Activated T-helper 17 cell treated with anti-CD3 and anti-CD28 coated beads, Interleukin-2, amount 50 U/mL, for 72 hours (primary cell): Measurements from ENCODE around the gene LRG1. TPM values are rescaled to one million over a fixed set of nuclear protein-coding genes. Genes with fewer than 3 reads are reported as not detected.
"Not testable (repeated sequence)": the region's sequence is repeated elsewhere in the genome, so short reads cannot be mapped to it uniquely, and the experiment has no call there.

Source experiments
- ATAC-seq: fragments of 150-1000 bp; cut with Tn5 transposase; replicated peaks from 2 replicates; pipeline ENCODE4 v1.10.0; 2021; ENCODE audit warnings: mild to moderate bottlenecking, moderate library complexity
- H3K27ac Mint-ChIP-seq: one replicate; pipeline ENCODE4 v1.8.0; 2022; ENCODE audit warnings: mixed read lengths
- H3K27me3 Mint-ChIP-seq: one replicate; pipeline ENCODE4 v1.8.0; 2022; ENCODE audit warnings: mixed read lengths
- H3K36me3 Mint-ChIP-seq: one replicate; pipeline ENCODE4 v1.8.0; 2022; ENCODE audit warnings: low read depth, mild to moderate bottlenecking, mixed read lengths
- H3K4me1 Mint-ChIP-seq: one replicate; pipeline ENCODE4 v1.8.0; 2022; ENCODE audit warnings: mixed read lengths
- H3K4me3 Mint-ChIP-seq: one replicate; pipeline ENCODE4 v1.8.0; 2022; ENCODE audit warnings: mild to moderate bottlenecking, mixed read lengths
- H3K9me3 Mint-ChIP-seq: one replicate; pipeline ENCODE4 v1.8.0; 2022; ENCODE audit warnings: mixed read lengths
- total RNA-seq, 2 donors: library from RNA; stranded (reverse); gene quantifications; one replicate each; pipeline ENCODE4 v1.2.3, GENCODE V29; 2022

Gene LRG1
- total RNA-seq, 2 donors from 2014 or later: 0.53 to 0.93 TPM

DNA sequence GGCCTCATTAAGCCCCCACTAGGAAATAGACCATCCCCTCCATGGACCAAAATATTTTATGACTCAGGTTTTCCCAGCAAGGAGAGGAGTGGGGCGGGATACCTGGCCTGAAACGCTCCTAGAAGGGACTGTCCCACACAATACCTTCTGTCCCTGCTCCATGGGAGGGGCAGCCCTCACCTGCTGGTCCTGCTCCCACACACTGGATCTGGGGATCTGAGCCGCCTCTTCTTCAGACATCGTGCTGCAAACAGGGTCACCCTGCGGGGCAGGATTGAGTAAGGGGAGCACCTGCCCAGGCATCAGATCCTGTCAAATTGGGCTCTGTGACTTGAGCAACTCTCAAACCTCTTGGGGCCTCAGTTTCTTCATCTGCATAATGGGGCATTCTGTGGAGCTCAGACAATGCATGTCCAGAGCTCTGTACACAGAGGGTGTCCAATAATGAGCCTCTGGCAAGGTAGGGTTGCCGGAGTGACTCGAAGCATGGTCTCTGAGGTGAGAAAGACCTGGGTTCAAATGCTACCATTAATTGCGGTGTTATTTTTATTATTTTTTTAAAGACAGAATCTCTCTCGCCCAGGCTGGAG, 5.9 kb downstream of the LRG1 start:
- peaks cover 12% of the 10 kb centered on the region for H3K27me3 Mint-ChIP-seq
- ATAC-seq: no peak
- H3K27ac Mint-ChIP-seq: no peak overlapping the region
- H3K36me3 Mint-ChIP-seq: no peaks in the 10 kb centered on the region
- no peaks in the 10 kb centered on the region for H3K9me3 Mint-ChIP-seq
- H3K4me3 Mint-ChIP-seq: no peak overlapping the region
- H3K4me1 Mint-ChIP-seq: no peaks in the 10 kb centered on the region

DNA sequence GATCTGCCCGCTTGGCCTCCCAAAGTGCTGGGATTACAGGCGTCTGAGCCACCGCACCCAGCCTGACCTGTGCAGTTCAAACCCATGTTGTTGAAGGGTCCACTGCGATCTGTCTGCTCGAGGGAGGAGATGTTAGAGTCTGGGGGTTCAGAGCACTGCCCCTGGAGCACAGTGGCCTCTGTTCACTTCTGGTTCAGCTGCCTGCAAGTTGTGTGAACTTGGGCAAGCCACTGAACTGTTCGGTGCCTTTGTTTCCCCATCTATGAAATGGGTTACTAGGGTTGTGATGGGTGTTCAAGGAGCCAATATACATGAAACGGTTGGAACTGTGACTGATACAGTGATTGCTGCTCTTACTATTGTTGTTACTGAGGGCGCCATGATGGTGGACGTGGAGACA, 6.5 kb downstream of the LRG1 start:
- H3K27me3 Mint-ChIP-seq: peaks cover 12% of the 10 kb centered on the region
- H3K4me1 Mint-ChIP-seq: no peaks in the 10 kb centered on the region
- H3K9me3 Mint-ChIP-seq: no peaks in the 10 kb centered on the region
- H3K27ac Mint-ChIP-seq: no peak overlapping the region
- no peak for ATAC-seq
- no peak overlapping the region for H3K4me3 Mint-ChIP-seq
- no peaks in the 10 kb centered on the region for H3K36me3 Mint-ChIP-seq

DNA sequence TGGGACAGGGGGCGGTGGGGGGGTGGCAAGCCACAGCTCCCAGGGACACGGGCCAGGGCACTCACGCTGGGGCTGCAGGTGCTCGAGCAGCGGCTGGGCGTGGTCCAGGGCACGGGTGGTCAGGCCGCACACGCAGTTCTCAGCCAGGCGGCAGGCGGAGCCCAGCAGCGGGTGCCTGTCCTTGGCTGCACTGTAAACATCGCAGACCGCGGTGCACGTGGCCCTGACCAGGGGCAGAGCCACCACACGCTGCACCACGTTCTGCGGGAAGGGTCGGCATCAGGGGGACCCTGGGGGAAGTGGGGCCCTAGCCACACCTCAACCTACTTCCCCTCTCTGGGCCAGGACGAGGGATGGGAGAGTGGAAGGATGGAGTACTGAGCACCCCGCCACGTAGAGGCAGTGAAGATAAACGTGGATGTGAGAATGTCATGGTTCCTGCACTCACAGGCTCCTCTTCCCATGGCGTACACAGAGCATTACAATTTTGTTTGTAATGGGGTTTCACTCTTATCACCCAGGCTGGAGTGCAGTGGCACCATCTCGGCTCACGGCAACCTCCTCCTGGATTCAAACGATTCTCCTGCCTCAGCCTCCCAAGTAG, 8.2 kb downstream of the LRG1 start:
- no peaks in the 10 kb centered on the region for H3K9me3 Mint-ChIP-seq
- ATAC-seq: no peak
- no peaks in the 10 kb centered on the region for H3K36me3 Mint-ChIP-seq
- peaks cover 12% of the 10 kb centered on the region for H3K27me3 Mint-ChIP-seq
- H3K4me3 Mint-ChIP-seq: no peak overlapping the region
- no peaks in the 10 kb centered on the region for H3K4me1 Mint-ChIP-seq
- no peak overlapping the region for H3K27ac Mint-ChIP-seq

DNA sequence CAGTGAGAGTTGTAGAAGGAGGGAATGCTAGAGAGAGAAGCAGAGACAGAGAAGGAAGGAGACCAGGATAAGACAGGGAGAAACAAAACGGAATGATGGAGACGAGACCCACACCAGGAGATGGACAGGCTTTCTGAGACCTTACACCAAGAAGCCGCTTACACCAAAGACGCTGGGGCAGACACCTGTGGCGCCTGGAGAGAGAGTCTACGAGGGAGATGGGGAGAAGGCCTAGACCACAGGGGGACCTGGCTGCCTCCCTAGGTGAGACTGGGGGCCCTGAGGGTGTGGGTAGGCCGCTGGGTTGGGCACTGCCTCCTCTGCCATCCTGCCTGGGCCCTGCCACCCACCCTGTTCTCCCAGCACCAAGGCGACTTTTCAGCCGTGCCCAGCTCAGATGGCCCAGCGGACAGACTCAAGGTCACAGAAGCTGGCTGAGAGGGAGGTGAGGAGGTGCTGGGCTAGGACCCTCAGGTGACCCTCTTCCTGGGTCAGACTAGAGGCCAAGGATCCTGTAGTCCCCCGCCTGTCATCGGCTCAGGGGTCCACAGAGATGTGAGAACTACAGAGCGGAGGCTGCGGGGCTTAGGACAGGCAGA, 9.8 kb downstream of the LRG1 start:
- H3K9me3 Mint-ChIP-seq: no peaks in the 10 kb centered on the region
- peaks cover 7% of the 10 kb centered on the region for H3K27me3 Mint-ChIP-seq
- ATAC-seq: no peak
- no peaks in the 10 kb centered on the region for H3K36me3 Mint-ChIP-seq
- no peak overlapping the region for H3K27ac Mint-ChIP-seq
- no peak overlapping the region for H3K4me3 Mint-ChIP-seq
- no peaks in the 10 kb centered on the region for H3K4me1 Mint-ChIP-seq

DNA sequence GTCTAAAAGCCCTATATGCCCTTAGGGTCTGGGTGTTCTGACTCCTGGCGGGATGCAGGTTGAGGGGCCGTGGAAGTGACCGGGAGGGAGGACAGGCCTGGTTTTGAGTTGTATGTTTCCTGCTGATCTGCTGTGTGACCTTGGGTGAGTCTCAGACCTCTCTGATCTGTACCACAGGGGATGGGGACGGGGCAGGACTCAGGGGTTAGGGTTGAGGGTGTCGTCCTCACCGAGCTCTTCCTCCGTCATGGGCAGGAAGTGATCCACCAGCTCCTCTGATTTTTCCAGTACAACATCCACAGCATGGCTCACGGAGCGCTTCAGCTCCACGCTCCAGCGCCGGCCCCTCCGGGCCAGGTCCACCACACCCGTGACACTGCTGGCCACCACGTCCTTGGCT, 11.0 kb downstream of the LRG1 start:
- no peak overlapping the region for H3K27ac Mint-ChIP-seq
- H3K36me3 Mint-ChIP-seq: no peaks in the 10 kb centered on the region
- ATAC-seq: no peak
- peaks cover 7% of the 10 kb centered on the region for H3K27me3 Mint-ChIP-seq
- H3K4me1 Mint-ChIP-seq: no peaks in the 10 kb centered on the region
- no peaks in the 10 kb centered on the region for H3K9me3 Mint-ChIP-seq
- no peak overlapping the region for H3K4me3 Mint-ChIP-seq

DNA sequence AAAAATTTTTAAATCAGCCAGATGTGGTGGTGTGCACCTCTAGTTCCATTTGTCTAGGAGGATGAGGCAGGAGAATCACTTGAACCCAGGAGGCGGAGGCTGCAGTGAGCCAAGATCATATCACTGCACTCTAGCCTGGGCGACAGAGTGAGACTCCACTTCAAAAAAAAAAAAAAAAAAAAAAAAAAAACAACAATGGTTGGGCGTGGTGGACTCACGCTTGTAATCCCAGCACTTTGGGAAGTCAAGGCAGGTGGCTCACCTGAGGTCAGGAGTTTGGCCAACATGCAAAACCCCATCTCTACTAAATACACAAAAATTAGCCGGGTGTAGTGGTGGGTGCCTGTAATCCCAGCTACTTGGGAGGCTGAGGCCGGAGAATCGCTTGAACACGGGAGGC, 12.5 kb downstream of the LRG1 start:
- not testable (repeated sequence) for H3K9me3 Mint-ChIP-seq, H3K4me3 Mint-ChIP-seq, H3K4me1 Mint-ChIP-seq, H3K27me3 Mint-ChIP-seq, H3K27ac Mint-ChIP-seq, H3K36me3 Mint-ChIP-seq, ATAC-seq

DNA sequence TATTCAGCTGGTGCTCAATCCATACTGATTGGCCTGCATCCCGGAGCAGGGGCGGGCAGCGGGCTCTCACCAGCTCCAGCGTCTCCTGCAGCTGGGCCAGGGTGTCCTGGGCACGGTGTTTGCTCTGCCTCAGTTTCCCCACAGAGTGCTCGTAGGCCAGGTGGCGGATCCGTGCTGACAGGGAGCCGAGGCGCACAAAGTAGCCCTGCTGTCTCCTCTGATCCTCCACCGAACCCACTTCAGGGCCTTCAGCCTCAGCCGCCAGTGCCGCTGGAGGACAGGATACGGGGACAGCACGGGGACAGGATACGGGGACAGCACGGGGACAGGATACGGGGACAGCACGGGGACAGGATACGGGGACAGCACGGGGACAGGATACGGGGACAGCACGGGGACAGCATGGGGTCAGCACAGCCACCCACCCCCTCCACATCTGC, 14.3 kb downstream of the LRG1 start:
- H3K4me1 Mint-ChIP-seq: no peaks in the 10 kb centered on the region

DNA sequence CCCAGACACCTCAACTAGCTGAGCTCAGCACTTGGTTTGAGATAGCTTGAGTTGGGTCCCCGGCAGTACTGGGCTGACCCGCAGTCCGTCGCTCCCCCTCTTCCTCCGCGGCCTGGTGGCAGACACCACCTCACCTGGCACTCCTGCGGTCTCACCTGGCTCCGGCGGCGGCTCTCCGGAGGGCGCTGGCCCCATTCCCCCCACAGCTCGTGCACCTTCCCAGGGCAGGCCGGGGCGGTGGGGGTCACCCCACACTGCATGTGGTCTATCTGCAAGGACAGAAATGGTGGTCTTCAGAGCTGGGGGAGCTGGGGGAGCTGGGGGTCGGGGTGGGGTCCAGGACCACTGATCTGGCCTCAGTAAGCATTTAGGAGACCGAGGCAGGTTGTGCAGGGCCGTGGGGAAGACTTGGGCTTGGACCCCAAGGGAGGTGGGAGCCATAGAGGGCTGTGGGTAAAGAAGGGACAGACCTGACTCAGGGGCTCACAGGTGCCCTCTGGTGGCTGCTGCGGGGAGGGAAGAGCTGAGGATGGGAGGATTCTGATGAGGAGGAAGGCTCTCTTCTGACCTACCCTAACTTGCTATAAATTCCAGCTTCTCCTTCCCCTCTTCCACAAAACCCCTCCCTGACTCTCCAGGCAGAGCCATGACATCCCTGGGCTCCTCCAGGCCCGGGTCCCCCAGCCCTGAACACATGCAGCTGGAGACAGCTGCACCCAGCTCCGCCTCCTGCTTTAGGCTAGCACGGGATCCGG, 14.9 kb downstream of the LRG1 start:
- Mint-ChIP-seq H3K27me3 (no peaks in the 10 kb centered on the region), H3K9me3 (no peaks in the 10 kb centered on the region), H3K27ac (no peak overlapping the region), H3K36me3 (no peaks in the 10 kb centered on the region), H3K4me3 (no peak overlapping the region), H3K4me1 (no peaks in the 10 kb centered on the region)
- peak; percentile 77 for ATAC-seq

More for the DNA sequence above, 14.3 kb downstream of the LRG1 start:
- Mint-ChIP-seq H3K36me3 (no peaks in the 10 kb centered on the region), H3K27me3 (peaks cover 3% of the 10 kb centered on the region), H3K4me3 (no peak overlapping the region), H3K9me3 (no peaks in the 10 kb centered on the region), H3K27ac (no peak overlapping the region)
- no peak for ATAC-seq

DNA sequence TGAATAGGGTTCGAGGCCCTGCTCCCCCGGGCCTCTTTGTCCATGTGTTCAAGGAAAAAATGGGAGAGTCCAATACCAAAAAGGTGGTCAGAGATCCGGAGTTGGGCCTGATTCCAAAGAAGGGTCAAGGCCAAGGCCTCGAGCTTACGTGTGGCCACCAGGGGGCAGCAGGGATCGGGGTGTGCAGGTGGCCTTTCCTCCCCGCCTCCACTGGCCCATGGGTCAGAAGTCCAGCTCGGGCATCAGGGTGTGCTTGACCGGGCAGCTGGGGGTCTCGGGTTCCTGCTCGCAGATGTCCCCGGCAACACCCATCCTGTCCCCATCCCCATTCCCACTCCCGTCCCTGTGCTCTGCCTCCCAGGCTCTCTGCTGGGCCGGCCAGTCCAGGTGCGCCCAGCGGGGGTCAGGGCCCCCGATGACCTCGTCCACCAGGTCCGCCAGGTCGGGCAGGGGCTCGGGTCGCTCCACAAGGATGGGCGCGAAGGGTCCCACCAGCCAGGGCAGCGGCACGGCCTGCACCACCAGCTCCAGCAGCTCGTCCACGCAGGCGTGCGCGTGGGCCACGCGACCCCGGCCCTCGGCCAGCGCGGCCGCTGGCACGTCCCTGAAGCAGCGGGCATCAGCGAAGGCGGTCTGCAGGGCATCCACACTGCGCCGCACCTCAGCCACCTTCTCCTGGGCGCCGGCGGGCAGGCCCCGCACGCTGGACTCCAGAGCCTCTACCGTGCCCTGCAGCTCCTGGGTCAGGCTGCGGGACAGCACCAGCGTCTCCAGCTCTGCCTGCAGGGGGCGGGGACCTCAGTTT, 16.3 kb downstream of the LRG1 start:
- Mint-ChIP-seq H3K4me3 (no peak overlapping the region), H3K27ac (no peak overlapping the region), H3K36me3 (no peaks in the 10 kb centered on the region), H3K9me3 (no peaks in the 10 kb centered on the region), H3K27me3 (peaks cover 3% of the 10 kb centered on the region), H3K4me1 (no peaks in the 10 kb centered on the region)
- ATAC-seq: no peak

DNA sequence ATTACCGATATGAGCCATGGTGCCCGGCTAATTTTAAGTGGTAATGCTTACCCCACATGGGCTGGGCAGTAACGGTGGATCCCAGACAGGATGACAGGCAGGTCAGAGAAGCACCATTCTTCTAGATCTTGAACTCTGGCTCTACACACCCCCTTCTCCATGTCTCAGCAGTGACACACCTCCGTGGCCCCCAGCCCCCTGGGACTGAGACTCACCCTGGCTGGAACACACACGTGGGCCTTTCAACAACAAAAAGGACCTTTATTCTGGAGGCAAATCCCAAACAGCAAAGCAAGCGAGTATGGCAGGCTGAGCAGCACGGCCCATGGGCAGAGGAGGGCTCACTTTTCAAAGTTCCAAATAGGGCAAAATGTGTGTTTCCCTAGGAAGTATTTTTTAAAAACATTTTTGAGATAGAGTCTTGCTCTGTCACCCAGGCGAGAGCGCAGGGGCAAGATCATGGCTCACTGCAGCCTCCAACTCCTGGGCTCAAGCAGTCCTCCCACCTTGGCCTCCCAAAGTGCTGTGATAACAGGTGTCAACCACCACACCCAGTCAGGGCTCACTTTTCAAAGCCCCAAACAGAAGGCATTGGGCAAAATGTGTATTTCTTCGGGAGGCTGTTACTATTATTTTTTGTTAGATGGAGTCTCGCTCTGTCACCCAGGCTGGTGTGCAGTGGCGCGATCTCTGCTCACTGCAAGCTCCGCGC, 17.4 kb downstream of the LRG1 start:
- H3K4me3 Mint-ChIP-seq: no peak overlapping the region
- H3K27ac Mint-ChIP-seq: no peak overlapping the region
- peaks cover 3% of the 10 kb centered on the region for H3K27me3 Mint-ChIP-seq
- no peaks in the 10 kb centered on the region for H3K36me3 Mint-ChIP-seq
- no peak for ATAC-seq
- H3K4me1 Mint-ChIP-seq: no peaks in the 10 kb centered on the region
- no peaks in the 10 kb centered on the region for H3K9me3 Mint-ChIP-seq

DNA sequence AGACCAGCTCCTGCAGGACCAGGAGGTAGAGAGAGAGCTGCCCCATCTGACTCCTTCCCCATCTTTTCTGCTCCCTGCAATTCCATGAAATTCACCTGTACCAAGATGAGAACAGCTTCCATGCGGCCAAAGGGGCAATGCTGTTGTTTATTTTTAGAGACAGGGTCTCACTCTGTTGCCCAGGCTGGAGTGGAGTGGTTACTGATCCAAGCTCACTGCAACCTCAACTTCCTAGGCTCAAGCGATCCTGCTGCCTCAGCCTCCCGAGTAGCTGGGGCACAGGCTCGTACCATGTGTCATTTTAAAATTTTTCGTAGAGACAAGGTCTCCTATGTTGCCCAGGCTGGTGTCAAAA, 18.0 kb downstream of the LRG1 start:
- Mint-ChIP-seq H3K4me1 (no peaks in the 10 kb centered on the region), H3K9me3 (no peaks in the 10 kb centered on the region), H3K27ac (no peak overlapping the region), H3K27me3 (peaks cover 3% of the 10 kb centered on the region), H3K36me3 (no peaks in the 10 kb centered on the region), H3K4me3 (no peak overlapping the region)
- no peak for ATAC-seq

DNA sequence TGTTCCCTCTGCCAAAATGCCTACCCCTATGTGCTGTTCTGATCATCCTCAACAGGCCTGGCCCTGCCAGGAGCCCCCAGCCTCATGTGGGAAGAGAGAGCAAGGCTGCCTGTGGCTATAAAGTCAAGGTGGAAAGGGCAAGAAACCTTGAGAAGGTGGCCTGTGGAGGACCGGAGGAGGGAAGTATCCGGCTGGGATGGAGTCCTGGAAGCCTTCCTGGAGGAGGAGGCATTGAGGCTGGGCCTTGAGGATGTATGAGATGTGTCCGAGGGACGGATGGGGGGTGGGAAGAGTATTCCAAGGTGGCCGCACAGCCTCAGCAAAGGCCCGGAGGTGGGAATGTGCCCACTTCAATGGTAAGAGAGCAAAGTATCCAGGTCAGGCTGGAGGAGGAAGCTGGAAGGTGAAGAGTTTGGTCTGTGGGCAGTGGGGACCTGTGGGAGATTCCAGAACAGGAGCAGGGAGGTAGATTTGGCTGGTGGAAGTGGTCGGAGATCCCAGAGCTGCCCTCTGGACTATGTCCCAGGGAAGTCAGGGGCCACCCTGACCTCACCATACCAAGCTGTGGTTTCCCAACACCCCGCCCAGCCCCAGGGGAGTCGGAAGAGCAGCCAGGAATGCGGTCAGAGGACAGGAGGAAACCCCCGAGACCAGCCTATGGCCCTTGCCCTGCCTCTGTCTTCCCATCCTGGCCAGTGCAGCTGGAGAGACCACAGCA, 18.5 kb downstream of the LRG1 start:
- no peak overlapping the region for H3K4me3 Mint-ChIP-seq
- no peaks in the 10 kb centered on the region for H3K36me3 Mint-ChIP-seq
- H3K27me3 Mint-ChIP-seq: peaks cover 3% of the 10 kb centered on the region
- no peak overlapping the region for H3K27ac Mint-ChIP-seq
- no peaks in the 10 kb centered on the region for H3K4me1 Mint-ChIP-seq
- H3K9me3 Mint-ChIP-seq: no peaks in the 10 kb centered on the region
- no peak for ATAC-seq

DNA sequence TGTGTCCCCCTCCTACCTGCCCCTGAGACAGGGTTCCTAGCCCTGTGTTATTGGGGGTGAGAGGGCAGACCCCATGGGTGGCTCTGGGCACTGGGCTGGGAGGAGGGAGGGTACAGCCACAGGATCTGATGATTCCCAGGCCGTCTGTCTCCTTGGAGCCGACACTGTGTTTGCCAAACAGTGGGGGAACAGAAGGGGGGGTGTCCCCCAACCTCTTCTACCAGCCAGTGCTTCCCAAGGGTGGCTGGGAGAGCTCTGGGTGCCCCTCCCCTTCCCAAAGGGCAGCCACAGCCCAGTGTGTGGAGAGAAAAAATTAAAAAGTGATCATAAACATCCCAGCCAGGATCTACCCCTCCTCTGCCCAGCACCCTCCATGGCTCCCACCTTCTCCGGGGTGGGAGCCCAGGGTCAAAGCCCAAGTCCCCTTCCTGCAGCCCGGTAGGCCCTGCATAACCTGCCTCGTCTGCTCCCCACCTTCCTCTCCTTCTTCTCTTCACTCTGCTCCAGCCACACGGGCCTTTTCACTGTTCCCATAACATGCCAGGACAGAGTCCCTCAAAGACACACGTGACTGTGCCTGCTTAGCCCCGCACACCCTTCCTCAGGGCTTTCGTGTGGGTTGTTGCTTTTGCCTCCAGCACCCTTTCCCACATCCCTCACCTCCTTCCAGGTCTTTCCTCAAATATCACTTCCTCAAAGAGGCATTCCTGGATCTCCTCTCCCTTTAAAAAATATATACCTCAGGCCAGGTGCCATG, 20.1 kb downstream of the LRG1 start:
- peaks cover 3% of the 10 kb centered on the region for H3K27me3 Mint-ChIP-seq
- no peaks in the 10 kb centered on the region for H3K9me3 Mint-ChIP-seq

More for the DNA sequence above, 20.1 kb downstream of the LRG1 start:
- ATAC-seq: no peak
- H3K27ac Mint-ChIP-seq: no peak overlapping the region
- no peaks in the 10 kb centered on the region for H3K4me1 Mint-ChIP-seq
- H3K4me3 Mint-ChIP-seq: no peak overlapping the region
- H3K36me3 Mint-ChIP-seq: no peaks in the 10 kb centered on the region
